ENCODE results near the gene MON1A.
A peak's percentile ranks its signal among the peaks of the same experiment; 100 is the strongest.

MON1A gene

GRCh38 chr3:49929291-49930167, at the start of gene MON1A:
Gene MON1A (minus strand): TSS chr3:49929811. CDS start chr3:49913346, 16,465 bp downstream.
- no peaks in the 10 kb centered on the region for H3K36me3 ChIP-seq (ENCODE audit: control insufficient read depth in 5 of 5, insufficient read depth in 5 of 5, low read length in 5 of 5)
- peaks cover 3 to 38% (median 31%) of the 10 kb centered on the region in 5 donors for H3K4me1 ChIP-seq (ENCODE audit: control insufficient read depth in 5 of 5, insufficient read depth in 5 of 5, low read length in 5 of 5)
- peak within 1 kb of the TSS; percentile 91 for H3K27ac ChIP-seq (ENCODE audit: low read depth, low read length)
- peak within 1 kb of the TSS; percentile 89 to 98 (median 96) for H3K9ac ChIP-seq (ENCODE audit: low read length in 5 of 5)
- H3K4me3 ChIP-seq (ENCODE audit: low read depth in 1 of 5, low read length in 5 of 5): peak within 1 kb of the TSS; percentile 81 to 98 (median 93)
- no peaks in the 10 kb centered on the region for H3K27me3 ChIP-seq (ENCODE audit: control insufficient read depth in 5 of 5, insufficient read depth in 4 of 5, low read length in 5 of 5)
- H3K9me3 ChIP-seq (ENCODE audit: control insufficient read depth in 5 of 5, low read length in 5 of 5): no peaks in the 10 kb centered on the region

- H3K27ac ChIP-seq (ENCODE audit: low read depth, low read length): no peak overlapping the region
- no peaks in the 10 kb centered on the region for H3K4me1 ChIP-seq (ENCODE audit: control insufficient read depth in 5 of 5, insufficient read depth in 5 of 5, low read length in 5 of 5)
- no peaks in the 10 kb centered on the region for H3K9me3 ChIP-seq (ENCODE audit: control insufficient read depth in 5 of 5, low read length in 5 of 5)
- no peak overlapping the region for H3K4me3 ChIP-seq (ENCODE audit: low read depth in 1 of 5, low read length in 5 of 5)
- H3K27me3 ChIP-seq (ENCODE audit: control insufficient read depth in 5 of 5, insufficient read depth in 4 of 5, low read length in 5 of 5): no peaks in the 10 kb centered on the region
- H3K9ac ChIP-seq (ENCODE audit: low read length in 5 of 5): no peak overlapping the region
- H3K36me3 ChIP-seq (ENCODE audit: control insufficient read depth in 5 of 5, insufficient read depth in 5 of 5, low read length in 5 of 5): peaks cover 21 to 46% (median 28%) of the 10 kb centered on the region in 5 donors
These were observed 47.3 kb upstream of the MON1A start for GRCh38 chr3:49976942-49977341.

- Histone ChIP-seq H3K9ac (ENCODE audit: low read length in 5 of 5) (no peak overlapping the region), H3K27ac (ENCODE audit: low read depth, low read length) (no peak overlapping the region), H3K4me3 (ENCODE audit: low read depth in 1 of 5, low read length in 5 of 5) (no peak overlapping the region), H3K36me3 (ENCODE audit: control insufficient read depth in 5 of 5, insufficient read depth in 5 of 5, low read length in 5 of 5) (peaks cover 15 to 36% (median 25%) of the 10 kb centered on the region in 5 donors), H3K27me3 (ENCODE audit: control insufficient read depth in 5 of 5, insufficient read depth in 4 of 5, low read length in 5 of 5) (no peaks in the 10 kb centered on the region), H3K4me1 (ENCODE audit: control insufficient read depth in 5 of 5, insufficient read depth in 5 of 5, low read length in 5 of 5) (peaks cover 0 to 4% (median under 1%) of the 10 kb centered on the region in 5 donors), H3K9me3 (ENCODE audit: control insufficient read depth in 5 of 5, low read length in 5 of 5) (no peaks in the 10 kb centered on the region)
These were observed 43.0 kb upstream of the MON1A start for GRCh38 chr3:49972656-49973055.

GRCh38 chr3:49968346-49968745, 38.7 kb upstream of the MON1A start:
- no peaks in the 10 kb centered on the region for H3K27me3 ChIP-seq (ENCODE audit: control insufficient read depth in 5 of 5, insufficient read depth in 4 of 5, low read length in 5 of 5)
- no peak overlapping the region for H3K9ac ChIP-seq (ENCODE audit: low read length in 5 of 5)
- no peaks in the 10 kb centered on the region for H3K9me3 ChIP-seq (ENCODE audit: control insufficient read depth in 5 of 5, low read length in 5 of 5)
- peaks cover 11 to 26% (median 18%) of the 10 kb centered on the region in 5 donors for H3K36me3 ChIP-seq (ENCODE audit: control insufficient read depth in 5 of 5, insufficient read depth in 5 of 5, low read length in 5 of 5)
- H3K27ac ChIP-seq (ENCODE audit: low read depth, low read length): no peak overlapping the region
- H3K4me1 ChIP-seq (ENCODE audit: control insufficient read depth in 5 of 5, insufficient read depth in 5 of 5, low read length in 5 of 5): peaks cover 0 to 16% (median 8%) of the 10 kb centered on the region in 5 donors
- H3K4me3 ChIP-seq (ENCODE audit: low read depth in 1 of 5, low read length in 5 of 5): no peak overlapping the region

GRCh38 chr3:49967291-49967690, 37.7 kb upstream of the MON1A start:
- H3K36me3 ChIP-seq (ENCODE audit: control insufficient read depth in 5 of 5, insufficient read depth in 5 of 5, low read length in 5 of 5): peaks cover 4 to 17% (median 8%) of the 10 kb centered on the region in 5 donors
- H3K9me3 ChIP-seq (ENCODE audit: control insufficient read depth in 5 of 5, low read length in 5 of 5): no peaks in the 10 kb centered on the region
- peaks cover 0 to 16% (median 8%) of the 10 kb centered on the region in 5 donors for H3K4me1 ChIP-seq (ENCODE audit: control insufficient read depth in 5 of 5, insufficient read depth in 5 of 5, low read length in 5 of 5)
- no peaks in the 10 kb centered on the region for H3K27me3 ChIP-seq (ENCODE audit: control insufficient read depth in 5 of 5, insufficient read depth in 4 of 5, low read length in 5 of 5)
- H3K27ac ChIP-seq (ENCODE audit: low read depth, low read length): no peak overlapping the region
- H3K9ac ChIP-seq (ENCODE audit: low read length in 5 of 5): no peak overlapping the region
- no peak overlapping the region for H3K4me3 ChIP-seq (ENCODE audit: low read depth in 1 of 5, low read length in 5 of 5)

- no peak overlapping the region for H3K9ac ChIP-seq (ENCODE audit: low read length in 5 of 5)
- H3K27ac ChIP-seq (ENCODE audit: low read depth, low read length): no peak overlapping the region
These were observed 36.8 kb upstream of the MON1A start for GRCh38 chr3:49966233-49966942.

GRCh38 chr3:49955636-49956035, 26.0 kb upstream of the MON1A start:
- H3K4me1 ChIP-seq (ENCODE audit: control insufficient read depth in 5 of 5, insufficient read depth in 5 of 5, low read length in 5 of 5): peaks cover 0 to 20% (median 12%) of the 10 kb centered on the region in 5 donors
- H3K9ac ChIP-seq (ENCODE audit: low read length in 5 of 5): no peak overlapping the region
- no peak overlapping the region for H3K27ac ChIP-seq (ENCODE audit: low read depth, low read length)
- H3K36me3 ChIP-seq (ENCODE audit: control insufficient read depth in 5 of 5, insufficient read depth in 5 of 5, low read length in 5 of 5): no peaks in the 10 kb centered on the region
- H3K9me3 ChIP-seq (ENCODE audit: control insufficient read depth in 5 of 5, low read length in 5 of 5): no peaks in the 10 kb centered on the region
- H3K4me3 ChIP-seq (ENCODE audit: low read depth in 1 of 5, low read length in 5 of 5): no peak overlapping the region
- no peaks in the 10 kb centered on the region for H3K27me3 ChIP-seq (ENCODE audit: control insufficient read depth in 5 of 5, insufficient read depth in 4 of 5, low read length in 5 of 5)

More at GRCh38 chr3:49966233-49966942, 36.8 kb upstream of the MON1A start:
- Histone ChIP-seq H3K4me3 (ENCODE audit: low read depth in 1 of 5, low read length in 5 of 5) (no peak overlapping the region), H3K27me3 (ENCODE audit: control insufficient read depth in 5 of 5, insufficient read depth in 4 of 5, low read length in 5 of 5) (no peaks in the 10 kb centered on the region), H3K4me1 (ENCODE audit: control insufficient read depth in 5 of 5, insufficient read depth in 5 of 5, low read length in 5 of 5) (peaks cover 0 to 16% (median 8%) of the 10 kb centered on the region in 5 donors), H3K9me3 (ENCODE audit: control insufficient read depth in 5 of 5, low read length in 5 of 5) (no peaks in the 10 kb centered on the region), H3K36me3 (ENCODE audit: control insufficient read depth in 5 of 5, insufficient read depth in 5 of 5, low read length in 5 of 5) (peaks cover 0 to 14% (median 4%) of the 10 kb centered on the region in 5 donors)

GRCh38 chr3:49952924-49953323, 23.3 kb upstream of the MON1A start:
- no peak overlapping the region for H3K27ac ChIP-seq (ENCODE audit: low read depth, low read length)

GRCh38 chr3:49942651-49943050, 13.0 kb upstream of the MON1A start:
- H3K27ac ChIP-seq (ENCODE audit: low read depth, low read length): no peak overlapping the region
- no peaks in the 10 kb centered on the region for H3K9me3 ChIP-seq (ENCODE audit: control insufficient read depth in 5 of 5, low read length in 5 of 5)
- H3K27me3 ChIP-seq (ENCODE audit: control insufficient read depth in 5 of 5, insufficient read depth in 4 of 5, low read length in 5 of 5): no peaks in the 10 kb centered on the region
- H3K4me3 ChIP-seq (ENCODE audit: low read depth in 1 of 5, low read length in 5 of 5): no peak overlapping the region
- H3K36me3 ChIP-seq (ENCODE audit: control insufficient read depth in 5 of 5, insufficient read depth in 5 of 5, low read length in 5 of 5): peaks cover 0 to 3% (median 2%) of the 10 kb centered on the region in 5 donors
- peaks cover 0 to 19% (median 14%) of the 10 kb centered on the region in 5 donors for H3K4me1 ChIP-seq (ENCODE audit: control insufficient read depth in 5 of 5, insufficient read depth in 5 of 5, low read length in 5 of 5)
- no peak overlapping the region for H3K9ac ChIP-seq (ENCODE audit: low read length in 5 of 5)

More at GRCh38 chr3:49952924-49953323, 23.3 kb upstream of the MON1A start:
- no peaks in the 10 kb centered on the region for H3K27me3 ChIP-seq (ENCODE audit: control insufficient read depth in 5 of 5, insufficient read depth in 4 of 5, low read length in 5 of 5)
- no peak overlapping the region for H3K9ac ChIP-seq (ENCODE audit: low read length in 5 of 5)
- H3K4me1 ChIP-seq (ENCODE audit: control insufficient read depth in 5 of 5, insufficient read depth in 5 of 5, low read length in 5 of 5): peaks cover 0 to 25% (median 17%) of the 10 kb centered on the region in 5 donors
- H3K4me3 ChIP-seq (ENCODE audit: low read depth in 1 of 5, low read length in 5 of 5): no peak overlapping the region
- no peaks in the 10 kb centered on the region for H3K36me3 ChIP-seq (ENCODE audit: control insufficient read depth in 5 of 5, insufficient read depth in 5 of 5, low read length in 5 of 5)
- no peaks in the 10 kb centered on the region for H3K9me3 ChIP-seq (ENCODE audit: control insufficient read depth in 5 of 5, low read length in 5 of 5)

All from subcutaneous abdominal adipose tissue (tissue), 5 donors.